GM19240 (cell line): Measurements from ENCODE around the gene SAMD14.

Experiments
- DNase-seq: peaks from one replicate; pipeline ENCODE4 v3.0.0; 2011; ENCODE audit warnings: low spot score; ENCODE audit not compliant: insufficient read length

Gene SAMD14

GRCh38 chr17:50097455-50097854 is 32.5 kb downstream of the SAMD14 start:
- DNase-seq, result no peak

- DNase-seq, result no peak
These were observed 33.2 kb downstream of the SAMD14 start for GRCh38 chr17:50096758-50097157.

GRCh38 chr17:50096092-50096491 is 33.9 kb downstream of the SAMD14 start:
- no peak for DNase-seq

GRCh38 chr17:50095626-50096037 is 34.3 kb downstream of the SAMD14 start:
- no peak for DNase-seq

GRCh38 chr17:50094753-50095619 is 35.0 kb downstream of the SAMD14 start, which contains the start of gene PDK2:
Gene PDK2, plus strand, starts transcription at chr17:50095351. Its CDS starts 85 bp downstream, at chr17:50095436.
- DNase-seq, result peak; percentile 98

- DNase-seq, result peak; percentile 84
These were observed 35.7 kb downstream of the SAMD14 start for GRCh38 chr17:50094243-50094752.

GRCh38 chr17:50093807-50094206 is 36.2 kb downstream of the SAMD14 start:
- DNase-seq, result no peak

GRCh38 chr17:50093246-50093645 is 36.7 kb downstream of the SAMD14 start:
- no peak for DNase-seq

GRCh38 chr17:50091918-50092285 is 38.1 kb downstream of the SAMD14 start:
- no peak for DNase-seq

- DNase-seq, result no peak
These were observed 38.7 kb downstream of the SAMD14 start for GRCh38 chr17:50090971-50091917.

- DNase-seq, result no peak
These were observed 39.9 kb downstream of the SAMD14 start for GRCh38 chr17:50090071-50090470.

- no peak for DNase-seq
These were observed 40.8 kb downstream of the SAMD14 start for GRCh38 chr17:50088952-50089825.

GRCh38 chr17:50087912-50088405 is 42.0 kb downstream of the SAMD14 start:
- no peak for DNase-seq

GRCh38 chr17:50087246-50087911 is 42.6 kb downstream of the SAMD14 start:
- peak; percentile 73 for DNase-seq

- DNase-seq, result no peak
These were observed 48.2 kb downstream of the SAMD14 start for GRCh38 chr17:50081757-50082156.

GRCh38 chr17:50080827-50081226 is 49.1 kb downstream of the SAMD14 start:
- DNase-seq, result no peak

GRCh38 chr17:50080096-50080480 is 49.9 kb downstream of the SAMD14 start:
- no peak for DNase-seq

GRCh38 chr17:50079334-50080095 is 50.4 kb downstream of the SAMD14 start:
- DNase-seq, result no peak

- DNase-seq, result no peak
These were observed 51.5 kb downstream of the SAMD14 start for GRCh38 chr17:50078430-50078829.
